PC-9 (cell line): ENCODE measurements around the gene RAB10. TPM values are rescaled to one million over a fixed set of nuclear protein-coding genes. Genes with fewer than 3 reads are reported as not detected.
A peak's percentile ranks its signal among the peaks of the same experiment; 100 is the strongest.
"Not testable (repeated sequence)": the region's sequence is repeated elsewhere in the genome, so short reads cannot be mapped to it uniquely, and the experiment has no call there.

Experiments used
- BruUV-seq: library from RNA; stranded (reverse); fragments of 400-500 nt; replicated peaks from 2 replicates; lab custom pipeline; 2021; lab: Mats Ljungman, UMichigan
- CTCF ChIA-PET: fragments of 300-600 bp; sonication (Branson Sonifier 250); formaldehyde crosslinking; loops from one replicate; lab custom pipeline; 2022; ENCODE audit warnings: antibody characterized with exemption; lab: Charles Lee
- POLR2A ChIA-PET: fragments of 300-600 bp; sonication (Branson Sonifier 250); formaldehyde crosslinking; loops from one replicate; lab custom pipeline; 2022; ENCODE audit warnings: antibody characterized with exemption; ENCODE audit not compliant: unreplicated experiment; lab: Charles Lee
- DNase-seq, 2 experiments: peaks; one replicate each; pipeline versions ENCODE4 v3.0.0 to v3.0.0-alpha.2; 2015 to 2022; ENCODE audit warnings: mixed read lengths in 1 of 2
- H2AFZ ChIP-seq: fragments of 200-600 bp; sonication (generic); 2 replicates; pipeline ENCODE4 v1.8.1; 2017; ENCODE audit warnings: antibody characterized with exemption
- H3F3A ChIP-seq: fragments of 200-600 bp; sonication (generic); 2 replicates; pipeline ENCODE4 v1.8.1; 2017; ENCODE audit warnings: antibody characterized with exemption, mild to moderate bottlenecking, low read depth; ENCODE audit not compliant: insufficient read depth
- H3K27ac ChIP-seq: fragments of 200-600 bp; sonication (generic); 2 replicates; pipeline ENCODE4 v1.6.1; 2016; ENCODE audit warnings: mixed run types
- H3K27me3 ChIP-seq: fragments of 200-600 bp; sonication (generic); 2 replicates; pipeline ENCODE4 v1.6.1; 2016; ENCODE audit warnings: low read depth, mixed run types; ENCODE audit not compliant: insufficient read depth
- H3K36me3 ChIP-seq: fragments of 200-600 bp; sonication (generic); 2 replicates; pipeline ENCODE4 v1.6.1; 2016; ENCODE audit warnings: low read depth, mixed run types
- H3K4me1 ChIP-seq: fragments of 200-600 bp; sonication (generic); replicated peaks from 2 replicates; pipeline ENCODE4 v1.6.1; 2016; ENCODE audit warnings: mixed run types; ENCODE audit not compliant: insufficient read depth
- H3K4me2 ChIP-seq: fragments of 200-600 bp; sonication (generic); 2 replicates; pipeline ENCODE4 v1.6.1; 2017; ENCODE audit warnings: mixed run types
- H3K4me3 ChIP-seq: fragments of 200-600 bp; sonication (generic); 2 replicates; pipeline ENCODE4 v1.6.1; 2016; ENCODE audit warnings: mixed run types
- H3K79me2 ChIP-seq: fragments of 200-600 bp; sonication (generic); 2 replicates; pipeline ENCODE4 v1.6.1; 2017; ENCODE audit warnings: low read depth, mixed run types
- H3K9me2 ChIP-seq: fragments of 200-600 bp; sonication (generic); 2 replicates; pipeline ENCODE4 v1.8.1; 2017; ENCODE audit warnings: mild to moderate bottlenecking; ENCODE audit not compliant: insufficient read depth
- H3K9me3 ChIP-seq: fragments of 200-600 bp; sonication (generic); 2 replicates; pipeline ENCODE4 v1.8.1; 2016; ENCODE audit warnings: low read depth; ENCODE audit not compliant: insufficient read depth
- H4K20me1 ChIP-seq: fragments of 200-600 bp; sonication (generic); 2 replicates; pipeline ENCODE4 v1.8.1; 2017; ENCODE audit not compliant: insufficient read depth
- EZH2 ChIP-seq: fragments of 200-600 bp; sonication (generic); IDR thresholded peaks from 2 replicates; pipeline ENCODE4 v1.8.0; 2017; ENCODE audit warnings: antibody characterized with exemption, low read depth
- intact Hi-C: fragments of 100-400 bp; cut with micrococcal nuclease; formaldehyde crosslinking; loops from one replicate; pipeline ENCODE4 v1.10.0; 2022; ENCODE audit not compliant: unreplicated experiment
- total RNA-seq: library from RNA; stranded (reverse); gene quantifications from 2 replicates; pipeline ENCODE4 v1.2.3, GENCODE V29; 2021
- TF ChIP-seq, protein P1 (sequence below): fragments of 200-600 bp; sonication (generic); conservative IDR thresholded peaks from 2 replicates; pipeline ENCODE4 v1.6.1; 2017; ENCODE audit warnings: mixed run types, antibody characterized with exemption, mild to moderate bottlenecking, moderate library complexity

RAB10 gene
- total RNA-seq, 1 experiment from 2014 or later, result 171 TPM

DNA sequence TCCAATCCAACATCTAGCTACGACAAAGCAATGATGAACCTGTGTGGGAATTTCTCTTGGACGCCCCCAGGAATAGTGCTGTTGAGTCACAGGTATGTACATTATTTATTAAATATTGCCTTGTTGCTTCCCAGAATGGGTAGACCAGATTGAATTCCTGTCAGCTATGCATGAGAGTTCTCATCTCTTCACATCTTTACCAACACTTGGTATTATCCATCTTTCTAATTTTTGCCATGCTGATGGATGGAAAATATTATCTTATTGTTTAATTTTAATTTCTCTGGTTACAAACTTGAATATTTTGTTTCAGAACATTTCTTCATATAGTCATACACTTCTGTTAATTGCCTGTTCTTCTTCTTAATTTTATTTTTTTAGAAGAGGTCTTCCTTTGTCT, 9.6 kb upstream of the RAB10 start:
- Histone ChIP-seq H3K4me2 (no peak overlapping the region), H3K4me1 (no peaks in the 10 kb centered on the region; the same call in 1 of the 2 replicates), H3K4me3 (no peak overlapping the region), H3K9me3 (no peaks in the 10 kb centered on the region), H2AFZ (no peak overlapping the region), H3K27me3 (no peaks in the 10 kb centered on the region), H4K20me1 (no peaks in the 10 kb centered on the region), H3K36me3 (no peaks in the 10 kb centered on the region), H3F3A (no peaks in the 10 kb centered on the region), H3K9me2 (no peaks in the 10 kb centered on the region), H3K79me2 (no peaks in the 10 kb centered on the region), H3K27ac (no peak overlapping the region)
- DNase-seq, result no peak
- POLR2A ChIA-PET, result no interaction called here
- no peak for TF ChIP-seq EZH2
- TF ChIP-seq, protein P1, sequence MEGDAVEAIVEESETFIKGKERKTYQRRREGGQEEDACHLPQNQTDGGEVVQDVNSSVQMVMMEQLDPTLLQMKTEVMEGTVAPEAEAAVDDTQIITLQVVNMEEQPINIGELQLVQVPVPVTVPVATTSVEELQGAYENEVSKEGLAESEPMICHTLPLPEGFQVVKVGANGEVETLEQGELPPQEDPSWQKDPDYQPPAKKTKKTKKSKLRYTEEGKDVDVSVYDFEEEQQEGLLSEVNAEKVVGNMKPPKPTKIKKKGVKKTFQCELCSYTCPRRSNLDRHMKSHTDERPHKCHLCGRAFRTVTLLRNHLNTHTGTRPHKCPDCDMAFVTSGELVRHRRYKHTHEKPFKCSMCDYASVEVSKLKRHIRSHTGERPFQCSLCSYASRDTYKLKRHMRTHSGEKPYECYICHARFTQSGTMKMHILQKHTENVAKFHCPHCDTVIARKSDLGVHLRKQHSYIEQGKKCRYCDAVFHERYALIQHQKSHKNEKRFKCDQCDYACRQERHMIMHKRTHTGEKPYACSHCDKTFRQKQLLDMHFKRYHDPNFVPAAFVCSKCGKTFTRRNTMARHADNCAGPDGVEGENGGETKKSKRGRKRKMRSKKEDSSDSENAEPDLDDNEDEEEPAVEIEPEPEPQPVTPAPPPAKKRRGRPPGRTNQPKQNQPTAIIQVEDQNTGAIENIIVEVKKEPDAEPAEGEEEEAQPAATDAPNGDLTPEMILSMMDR, result no peak
- no TSS peak for BruUV-seq
- intact Hi-C loops, result no loop called here
- CTCF ChIA-PET, result interaction anchor here (0.6 kb wide), 1 partner anchor 389 kb away, joined by 3 read pairs; no protein-coding TSS in a partner anchor

DNA sequence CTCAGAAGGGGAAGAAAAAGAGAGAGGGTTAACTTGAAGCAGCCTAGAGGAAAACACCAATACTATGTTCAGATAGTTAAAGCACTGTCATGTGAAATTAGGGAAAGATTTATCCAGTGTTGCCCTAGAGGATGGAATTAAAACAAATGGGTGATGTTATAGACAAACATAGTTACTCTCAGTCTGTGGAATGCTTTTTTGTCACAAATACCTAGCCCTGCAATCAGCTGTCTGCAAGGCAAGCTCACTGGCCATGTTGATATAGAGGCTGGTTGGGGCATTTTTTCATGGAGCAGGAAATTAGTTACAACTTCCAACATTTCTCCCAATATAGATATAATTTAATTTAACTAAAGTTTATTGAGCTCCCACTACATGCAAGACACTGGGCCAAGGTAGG, 8.4 kb upstream of the RAB10 start:
- ChIA-PET CTCF (no interaction called here), POLR2A (interaction anchor here (0.6 kb wide), 2 partner anchors 40 to 656 kb away, joined by 3 read pairs; no protein-coding TSS in a partner anchor)
- H3K79me2 ChIP-seq, result no peaks in the 10 kb centered on the region
- H3F3A ChIP-seq, result no peaks in the 10 kb centered on the region
- no peak overlapping the region for H3K4me2 ChIP-seq
- no peaks in the 10 kb centered on the region for H4K20me1 ChIP-seq
- intact Hi-C loops, result no loop called here
- no peaks in the 10 kb centered on the region for H3K27me3 ChIP-seq
- no peak overlapping the region for H2AFZ ChIP-seq
- H3K4me1 ChIP-seq, result no peaks in the 10 kb centered on the region
- no peak overlapping the region for H3K4me3 ChIP-seq
- no TSS peak for BruUV-seq
- DNase-seq, result no peak
- no peaks in the 10 kb centered on the region for H3K36me3 ChIP-seq
- no peak overlapping the region for H3K27ac ChIP-seq
- no peaks in the 10 kb centered on the region for H3K9me3 ChIP-seq
- TF ChIP-seq, protein P1, result no peak
- TF ChIP-seq EZH2, result no peak
- no peaks in the 10 kb centered on the region for H3K9me2 ChIP-seq

DNA sequence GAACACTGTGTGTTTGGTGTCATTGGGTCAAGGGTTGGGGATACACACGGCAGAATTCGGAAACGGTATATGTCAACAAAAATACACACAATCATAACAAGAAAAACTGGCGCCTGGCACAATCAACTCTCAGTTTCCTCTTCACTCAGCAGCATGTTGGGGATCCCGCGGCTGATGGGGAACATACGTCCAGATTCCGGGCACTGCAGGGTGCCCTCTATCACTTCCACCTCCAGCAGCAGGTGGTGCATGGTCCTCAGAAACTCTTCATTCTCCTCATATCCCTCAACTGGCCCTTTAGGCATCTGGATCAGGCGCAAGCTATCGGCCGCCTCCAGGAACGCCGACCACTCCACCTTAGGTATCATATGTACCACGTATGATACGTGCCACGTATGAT, 5.8 kb upstream of the RAB10 start:
- H2AFZ ChIP-seq, H4K20me1 ChIP-seq, DNase-seq, CTCF ChIA-PET, POLR2A ChIA-PET, H3K4me2 ChIP-seq, H3K4me3 ChIP-seq, H3K9me2 ChIP-seq, H3K27ac ChIP-seq, H3K9me3 ChIP-seq, H3F3A ChIP-seq, BruUV-seq, intact Hi-C loops, H3K36me3 ChIP-seq, H3K27me3 ChIP-seq: not testable (repeated sequence)
- peaks cover 13% of the 10 kb centered on the region for H3K79me2 ChIP-seq
- H3K4me1 ChIP-seq, result peaks cover 12% of the 10 kb centered on the region

- not testable (repeated sequence) for BruUV-seq
- POLR2A ChIA-PET, result interaction anchor here (0.6 to 1.0 kb wide), 2 partner anchors 35 to 154 kb away, joined by 4 to 5 read pairs; no protein-coding TSS in a partner anchor
Measured at GRCh38 chr2:26032586-26033269, 1.2 kb upstream of the RAB10 start.

More at GRCh38 chr2:26032586-26033269, 1.2 kb upstream of the RAB10 start:
- H3K36me3 ChIP-seq, result peaks cover 12% of the 10 kb centered on the region; the same call in 1 of the 2 replicates
- H3F3A ChIP-seq, result peaks cover 17% of the 10 kb centered on the region
- not testable (repeated sequence) for H3K9me3 ChIP-seq, H3K27me3 ChIP-seq, H3K9me2 ChIP-seq
- H3K4me3 ChIP-seq, result peak overlapping the region; percentile 84
- H3K79me2 ChIP-seq, result peaks cover 51% of the 10 kb centered on the region
- peaks cover 31% of the 10 kb centered on the region for H3K4me1 ChIP-seq
- peak overlapping the region; percentile 91 for H3K4me2 ChIP-seq
- intact Hi-C loops, result loop anchor here (1.0 to 2.0 kb wide), 3 partner anchors 20 to 78 kb away; no protein-coding TSS in a partner anchor
- peaks cover 34% of the 10 kb centered on the region for H4K20me1 ChIP-seq
- peak overlapping the region; percentile 93 for H3K27ac ChIP-seq
- H2AFZ ChIP-seq, result peak overlapping the region; percentile 81
- CTCF ChIA-PET, result interaction anchor here (0.5 to 1.6 kb wide), 3 partner anchors 14 to 409 kb away, joined by 3 read pairs; no protein-coding TSS in a partner anchor
- peak in 1 of 2 experiments; percentile 53 for DNase-seq
